GM12872 (cell line): ENCODE data around the gene PTPRB.

Experiments
- CTCF ChIP-seq: IDR thresholded peaks from 3 replicates; pipeline ENCODE4 v1.5.1; 2011; ENCODE audit warnings: low read depth, mild to moderate bottlenecking, low read length, moderate library complexity; ENCODE audit not compliant: insufficient read depth

Gene PTPRB

DNA sequence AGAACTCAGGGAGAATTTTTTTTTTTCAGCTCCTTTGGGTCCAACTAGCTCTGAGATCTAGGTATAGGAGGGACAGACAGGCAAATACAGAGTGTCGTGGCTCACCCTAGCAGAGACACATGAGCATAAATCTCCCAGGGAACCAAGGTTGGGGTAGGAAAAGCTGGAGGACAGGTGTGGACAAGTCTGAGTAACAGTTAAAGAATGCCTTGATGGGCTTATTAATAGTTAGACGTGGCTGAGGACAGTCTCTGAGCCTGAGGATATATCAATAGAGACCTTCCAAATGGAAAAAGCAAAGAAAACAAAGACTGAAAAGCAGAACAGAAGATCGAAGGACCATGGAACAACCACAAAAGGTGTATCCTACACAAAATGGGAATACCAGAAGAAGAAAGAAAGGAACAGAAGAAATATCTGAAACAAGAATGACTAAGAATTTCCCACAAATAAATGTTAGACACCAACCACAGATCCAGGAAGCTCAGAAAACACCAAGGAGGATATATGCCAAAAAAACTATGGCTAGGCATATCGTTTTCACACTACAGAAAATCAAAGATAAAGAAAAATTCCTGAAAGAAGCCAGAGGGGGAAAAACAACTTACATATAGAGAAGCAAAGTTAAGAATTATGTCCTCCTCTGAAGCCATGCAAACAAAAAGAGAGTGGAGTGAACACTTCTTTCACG lies 80.9 kb downstream of the PTPRB start:
- no peak for TF ChIP-seq CTCF

DNA sequence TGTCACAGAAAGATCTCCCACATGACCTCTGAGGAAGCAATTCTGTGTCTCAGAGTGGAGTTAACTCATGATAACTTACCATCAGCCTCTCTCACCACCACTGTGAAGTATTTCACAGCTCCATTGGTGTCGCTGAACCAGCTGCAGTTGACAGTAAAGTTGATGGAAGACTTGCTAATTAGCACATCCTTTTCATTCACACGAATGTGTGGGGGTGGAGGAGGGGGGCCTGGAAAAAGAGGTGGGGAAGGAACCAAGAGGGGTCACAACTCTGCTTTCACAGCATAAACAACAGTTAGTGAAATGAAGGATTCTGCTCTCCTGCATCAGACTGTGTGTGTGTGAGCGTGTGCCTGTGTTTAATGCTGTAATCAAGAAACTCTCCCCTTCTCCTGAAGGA lies 82.1 kb downstream of the PTPRB start:
- no peak for TF ChIP-seq CTCF

- TF ChIP-seq CTCF: no peak
Observed at GRCh38 chr12:70553391-70553859, 83.8 kb downstream of the PTPRB start.

DNA sequence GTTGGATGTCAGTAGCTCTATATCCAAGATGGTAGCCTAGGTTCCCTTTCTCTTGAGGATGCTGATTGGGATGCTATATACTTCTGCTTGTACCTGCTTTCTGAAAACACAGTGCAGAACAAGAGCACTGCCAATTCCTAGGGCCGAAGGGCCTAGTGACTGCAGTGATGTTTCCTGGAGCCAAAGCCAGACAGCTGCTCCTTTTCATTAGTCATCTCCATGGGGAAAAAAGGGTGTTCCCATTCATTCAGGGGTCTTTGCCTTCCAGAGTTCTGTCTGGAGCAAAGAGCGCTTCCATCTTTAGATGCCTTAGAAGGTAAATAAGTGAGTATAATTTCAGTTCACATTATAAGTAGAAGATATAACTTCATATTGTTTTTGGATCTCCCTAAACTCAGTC lies 85.5 kb downstream of the PTPRB start:
- no peak for TF ChIP-seq CTCF

- TF ChIP-seq CTCF: no peak
Observed at GRCh38 chr12:70550180-70550577, 87.0 kb downstream of the PTPRB start.

- no peak for TF ChIP-seq CTCF
Observed at GRCh38 chr12:70549340-70550179, 87.7 kb downstream of the PTPRB start.

DNA sequence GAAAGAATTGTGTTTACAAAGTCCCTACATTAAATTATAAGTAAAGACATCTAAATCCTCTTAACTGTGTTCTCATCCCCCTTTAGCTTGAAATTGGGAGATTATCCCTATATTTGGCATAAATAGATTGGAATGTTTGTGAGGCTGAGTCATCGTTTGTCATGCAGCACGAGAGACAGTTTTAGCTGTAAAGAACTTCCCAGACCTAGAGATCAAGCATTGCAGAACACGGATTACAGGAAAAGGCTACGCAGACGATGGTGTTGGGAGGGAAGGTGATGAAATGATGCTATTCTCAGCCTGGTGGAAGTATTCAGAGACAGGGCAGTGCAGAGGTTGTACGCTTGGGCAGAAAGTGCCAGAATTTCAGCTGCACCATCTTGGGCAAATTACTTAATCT lies 93.8 kb downstream of the PTPRB start:
- no peak for TF ChIP-seq CTCF
